ENCODE data around the gene EGR4.

The EGR4 gene

GRCh38 chr2:73289304-73289703 lies 4.0 kb downstream of the EGR4 start:
- no peak for DNase-seq

- no peak for DNase-seq
These were observed 7.2 kb downstream of the EGR4 start for GRCh38 chr2:73286134-73286655.

- peak; percentile 95 for DNase-seq
These were observed 8.1 kb downstream of the EGR4 start for GRCh38 chr2:73285159-73285739.

- DNase-seq, result peak; percentile 76
These were observed 8.8 kb downstream of the EGR4 start, which contains the start of gene FBXO41 for GRCh38 chr2:73284296-73285158. Gene FBXO41 (minus strand): TSS chr2:73284478. CDS start chr2:73269630, 14,848 bp downstream.

GRCh38 chr2:73283545-73284295 lies 9.6 kb downstream of the EGR4 start:
- peak; percentile 15 for DNase-seq

- DNase-seq, result no peak
These were observed 10.3 kb downstream of the EGR4 start for GRCh38 chr2:73282924-73283544.

- DNase-seq, result no peak
These were observed 12.1 kb downstream of the EGR4 start for GRCh38 chr2:73281244-73281643.

GRCh38 chr2:73279852-73280251 lies 13.5 kb downstream of the EGR4 start:
- no peak for DNase-seq

GRCh38 chr2:73272270-73272669 lies 21.1 kb downstream of the EGR4 start:
- DNase-seq, result no peak

- no peak for DNase-seq
These were observed 23.5 kb downstream of the EGR4 start for GRCh38 chr2:73269686-73270465.

GRCh38 chr2:73268830-73269685 lies 24.3 kb downstream of the EGR4 start:
- no peak for DNase-seq

- no peak for DNase-seq
These were observed 24.9 kb downstream of the EGR4 start for GRCh38 chr2:73268366-73268829.

GRCh38 chr2:73267008-73267407 lies 26.3 kb downstream of the EGR4 start:
- no peak for DNase-seq

- no peak for DNase-seq
These were observed 27.1 kb downstream of the EGR4 start for GRCh38 chr2:73266061-73266901.

- DNase-seq, result no peak
These were observed 27.9 kb downstream of the EGR4 start for GRCh38 chr2:73265298-73266060.

GRCh38 chr2:73264783-73265182 lies 28.6 kb downstream of the EGR4 start:
- DNase-seq, result no peak

- DNase-seq, result no peak
These were observed 29.1 kb downstream of the EGR4 start for GRCh38 chr2:73264332-73264606.

GRCh38 chr2:73263540-73264331 lies 29.6 kb downstream of the EGR4 start:
- DNase-seq, result no peak
